HG03175 (cell line): ENCODE measurements around the gene CSNK1G1.
"Not testable (repeated sequence)": the region's sequence is repeated elsewhere in the genome, so short reads cannot be mapped to it uniquely, and the experiment has no call there.

ENCODE experiments used
- ATAC-seq: cut with Tn5 transposase; IDR thresholded peaks from one replicate; pipeline ENCODE4 v1.9.1; 2021; ENCODE audit warnings: mild to moderate bottlenecking, moderate library complexity; ENCODE audit not compliant: unreplicated experiment

CSNK1G1 gene

DNA sequence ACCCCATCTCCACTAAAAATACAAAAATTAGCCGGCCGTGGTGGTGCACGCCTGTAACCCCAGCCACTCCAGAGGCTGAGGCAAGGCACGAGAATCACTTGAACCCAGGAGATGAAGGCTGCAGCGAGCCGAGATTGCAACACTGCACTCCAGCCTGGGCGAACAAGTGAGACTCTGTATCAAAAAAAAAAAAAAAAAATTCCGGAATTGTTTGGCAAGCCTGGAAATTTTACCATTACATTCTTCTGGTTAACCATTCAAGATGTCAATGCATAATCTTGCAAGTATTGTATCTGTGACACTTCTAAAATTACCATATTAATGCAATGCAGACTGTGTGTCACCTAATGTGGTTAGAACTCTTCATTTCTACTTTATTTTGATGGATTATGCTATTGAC, 67.0 kb downstream of the CSNK1G1 start:
- ATAC-seq: no peak

DNA sequence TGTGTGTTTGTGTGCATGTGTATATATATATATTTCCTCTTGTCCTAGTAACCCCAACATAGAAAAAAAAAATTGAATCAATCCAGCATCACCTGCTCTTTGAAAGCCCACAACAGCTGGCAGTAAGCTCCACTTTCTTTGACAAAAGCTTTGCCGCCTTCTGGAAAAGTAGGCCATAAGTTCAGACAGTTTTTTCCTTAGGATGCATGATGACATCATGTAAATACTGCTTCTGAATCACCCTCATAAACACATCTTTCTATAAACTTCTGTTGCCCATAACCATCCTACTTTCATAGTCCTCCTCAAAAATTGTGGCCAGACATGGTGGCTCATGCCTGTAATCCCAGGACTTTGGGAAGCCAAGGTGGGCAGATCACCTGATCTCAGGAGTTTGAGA, 67.4 kb downstream of the CSNK1G1 start:
- ATAC-seq: no peak

DNA sequence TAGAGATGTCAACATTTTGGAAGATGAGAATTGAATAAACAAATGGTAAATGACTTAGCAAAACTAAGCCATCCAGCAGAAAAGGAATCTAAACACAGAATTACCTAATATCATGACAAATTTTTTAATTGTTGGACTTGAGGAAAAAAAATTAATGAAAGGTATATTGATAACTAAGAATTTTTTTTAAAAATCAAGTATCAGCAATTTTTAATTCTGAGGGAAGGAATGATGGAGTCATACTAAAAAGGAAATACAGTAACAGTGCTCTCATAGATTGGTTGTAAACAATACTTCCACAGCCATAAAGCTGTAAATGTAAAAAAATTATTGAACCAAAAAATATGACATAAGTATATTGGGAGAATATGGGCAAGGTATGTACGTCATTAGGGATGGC, 68.0 kb downstream of the CSNK1G1 start:
- no peak for ATAC-seq

DNA sequence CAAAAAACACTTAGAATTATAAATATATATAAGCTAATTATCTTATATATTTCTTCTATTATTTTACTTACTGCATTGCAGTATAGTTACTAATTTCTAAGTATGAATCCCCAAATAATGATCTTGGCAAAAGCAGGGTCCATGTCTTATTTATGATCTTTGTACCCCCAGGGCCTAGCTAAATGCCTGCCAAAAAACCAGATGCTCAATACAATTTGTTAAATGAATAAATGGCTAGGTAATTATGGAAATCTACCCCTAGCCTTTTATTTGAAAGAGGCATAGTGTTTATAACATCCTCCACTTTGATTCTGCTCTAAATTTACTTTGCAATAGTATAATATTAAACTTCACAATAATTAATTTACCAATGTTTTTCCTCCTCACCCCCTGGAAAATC, 69.5 kb downstream of the CSNK1G1 start:
- no peak for ATAC-seq

DNA sequence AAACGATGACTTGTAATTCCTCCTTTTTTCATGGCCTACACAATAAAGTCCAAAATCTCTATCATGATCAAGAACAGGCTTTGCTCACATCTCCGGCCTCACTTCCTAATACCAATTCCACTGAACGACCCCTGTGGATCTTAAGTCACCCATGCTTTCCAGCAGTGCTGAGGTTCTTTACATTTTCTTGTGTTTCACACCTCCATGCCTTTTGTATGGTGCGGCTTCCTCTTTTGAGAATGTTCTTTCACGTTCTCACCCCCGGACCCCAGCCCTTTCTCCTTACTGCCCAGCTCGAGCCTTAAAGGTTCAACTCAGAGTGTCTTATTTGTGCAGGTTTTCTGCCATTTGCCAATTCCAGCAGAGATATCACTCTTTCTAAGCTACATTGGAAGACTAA, 70.1 kb downstream of the CSNK1G1 start:
- no peak for ATAC-seq

DNA sequence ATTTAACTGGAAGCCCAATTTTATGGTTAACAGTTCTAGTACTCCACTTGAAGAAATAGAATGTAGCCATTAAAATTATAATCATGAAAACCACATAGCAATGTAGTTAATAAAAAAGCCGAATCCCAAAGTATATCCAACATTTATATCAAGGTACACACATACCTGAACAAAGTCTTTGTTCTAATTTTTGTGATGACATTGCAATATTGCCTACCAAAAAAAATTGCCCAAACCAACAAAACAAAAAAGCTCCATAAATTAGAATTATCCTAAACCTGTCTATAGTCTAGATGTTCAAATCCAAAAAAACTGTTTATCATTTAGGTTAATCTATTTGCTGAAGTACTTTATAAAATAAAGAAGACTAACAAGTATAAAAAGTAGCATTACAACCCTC, 70.8 kb downstream of the CSNK1G1 start:
- ATAC-seq: no peak

DNA sequence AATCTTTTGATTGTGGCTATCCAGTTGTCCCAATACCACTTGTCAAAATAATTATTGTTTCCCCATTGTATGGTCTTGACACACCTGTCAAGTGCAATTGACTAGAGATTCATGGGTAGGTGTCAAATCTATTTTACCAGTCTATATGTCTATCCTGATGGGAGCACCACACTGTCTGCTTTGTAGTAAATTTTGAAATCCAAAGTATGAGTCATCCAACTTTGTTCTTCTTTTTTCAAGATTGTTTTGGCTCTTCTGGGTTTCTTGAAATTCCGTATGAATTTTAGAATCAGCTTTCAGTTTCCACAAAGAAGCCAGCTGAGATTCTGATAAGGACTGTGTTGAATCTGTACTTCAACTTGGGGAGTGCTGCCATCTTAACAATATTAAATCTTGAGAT, 71.9 kb downstream of the CSNK1G1 start:
- no peak for ATAC-seq

DNA sequence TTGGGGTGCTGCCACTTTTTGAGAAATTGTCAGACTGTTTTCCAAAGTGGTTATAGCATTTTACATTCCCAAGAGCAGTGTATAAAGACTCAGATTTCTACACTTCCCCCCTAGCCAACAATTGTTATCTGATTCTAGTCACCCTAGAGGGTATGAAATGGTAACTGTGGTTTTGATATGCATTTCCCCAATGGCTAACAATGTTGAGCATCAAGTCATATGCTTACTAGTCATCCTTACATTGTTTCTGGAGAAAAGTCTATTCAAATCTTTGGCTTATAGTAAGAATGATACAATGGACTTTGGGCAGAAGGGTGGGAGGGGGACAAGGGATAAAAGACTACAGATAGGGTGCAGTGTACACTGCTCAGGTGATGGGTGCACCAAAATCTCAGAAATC, 73.3 kb downstream of the CSNK1G1 start:
- ATAC-seq: no peak

DNA sequence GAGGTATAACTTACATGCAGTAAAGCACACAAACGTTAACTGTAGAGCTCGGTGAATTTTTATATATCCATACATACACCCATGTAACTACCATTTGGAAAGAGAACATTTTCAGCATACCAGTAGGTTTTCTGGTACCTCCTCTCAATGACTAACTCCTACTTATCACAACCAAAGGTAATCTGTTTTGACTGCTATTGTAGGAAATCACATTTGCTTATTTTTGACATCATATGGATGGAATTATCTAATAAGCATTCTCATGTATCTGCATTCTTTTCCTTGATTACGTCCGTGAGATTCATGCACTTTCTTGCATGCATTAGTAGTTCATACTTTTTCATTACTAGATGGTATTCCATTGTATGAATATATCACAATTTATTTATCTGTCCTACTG, 76.8 kb downstream of the CSNK1G1 start:
- ATAC-seq: no peak

DNA sequence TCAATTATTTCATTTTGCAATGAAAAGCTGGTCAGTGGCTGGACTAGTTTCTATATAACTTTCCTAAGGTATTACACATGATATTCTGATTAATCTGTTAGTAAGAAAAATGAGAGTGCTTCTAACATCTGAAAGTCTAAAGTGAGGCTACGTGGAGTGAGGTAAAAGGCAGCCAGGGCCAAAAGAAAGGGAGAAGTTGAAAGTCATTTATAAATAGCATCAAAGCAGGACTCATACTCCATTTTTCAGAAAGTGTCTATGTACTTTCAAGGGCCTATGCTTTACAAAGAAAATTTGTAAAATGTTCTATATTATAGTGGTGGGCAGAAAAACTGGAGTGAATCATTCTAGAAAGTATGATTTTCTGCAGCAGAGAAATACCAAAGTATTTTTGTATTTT, 80.0 kb downstream of the CSNK1G1 start:
- no peak for ATAC-seq

DNA sequence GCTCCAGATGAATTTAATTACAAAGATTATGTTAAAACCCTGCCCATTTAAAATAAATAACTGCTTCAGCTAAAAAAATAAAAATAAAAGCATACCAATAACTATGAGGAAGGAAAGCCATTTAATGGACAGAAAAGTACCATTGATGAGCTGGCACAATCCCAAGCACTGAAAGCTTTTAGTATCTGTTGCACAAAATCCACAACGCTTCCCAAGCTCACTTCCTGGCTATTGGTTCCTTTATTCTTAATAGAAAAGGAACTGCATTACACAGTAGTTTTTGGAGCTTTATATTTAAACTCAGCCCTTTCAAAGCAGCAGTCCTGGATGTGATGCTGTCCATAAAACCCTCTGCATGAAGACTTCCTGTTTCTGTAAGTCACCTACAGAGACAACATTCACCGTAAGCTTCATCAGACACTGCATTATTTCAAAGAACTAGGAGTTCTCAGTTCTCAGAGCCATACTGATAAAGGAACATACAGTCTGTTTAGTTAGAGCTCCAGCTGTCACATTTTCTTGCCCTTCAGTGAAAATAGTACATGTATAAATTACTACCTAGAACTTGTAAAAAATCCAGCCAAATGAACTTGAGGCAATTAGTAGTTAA, 81.5 kb downstream of the CSNK1G1 start:
- ATAC-seq: no peak

DNA sequence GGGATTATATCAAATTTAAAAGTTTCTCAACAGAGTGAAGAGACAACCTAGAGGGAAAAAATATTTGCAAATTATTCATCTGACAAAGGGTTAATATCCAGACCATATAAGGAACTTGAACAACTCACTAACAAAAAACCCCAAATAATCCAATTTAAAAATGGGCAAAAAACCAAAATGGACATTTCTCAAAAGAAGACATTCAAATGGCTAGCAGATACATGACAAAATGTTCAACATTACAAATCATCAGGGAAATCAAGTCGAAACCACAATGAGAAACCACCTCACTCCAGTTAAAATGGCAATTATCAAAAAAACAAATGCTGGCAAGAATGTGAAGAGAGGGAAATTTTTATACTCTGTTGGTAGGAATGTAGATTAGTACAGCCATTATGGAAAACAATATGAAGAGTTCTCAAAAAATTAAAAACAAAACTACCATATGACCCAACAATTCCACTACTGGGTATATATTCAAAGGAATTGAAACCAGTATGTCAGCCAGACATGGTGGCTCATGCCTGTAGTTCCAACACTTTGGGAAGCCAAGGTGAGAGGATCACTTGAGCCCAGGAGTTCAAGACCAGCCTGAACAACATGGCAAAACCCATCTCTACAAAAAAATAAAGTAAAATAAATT, 88.5 kb downstream of the CSNK1G1 start:
- ATAC-seq: no peak

DNA sequence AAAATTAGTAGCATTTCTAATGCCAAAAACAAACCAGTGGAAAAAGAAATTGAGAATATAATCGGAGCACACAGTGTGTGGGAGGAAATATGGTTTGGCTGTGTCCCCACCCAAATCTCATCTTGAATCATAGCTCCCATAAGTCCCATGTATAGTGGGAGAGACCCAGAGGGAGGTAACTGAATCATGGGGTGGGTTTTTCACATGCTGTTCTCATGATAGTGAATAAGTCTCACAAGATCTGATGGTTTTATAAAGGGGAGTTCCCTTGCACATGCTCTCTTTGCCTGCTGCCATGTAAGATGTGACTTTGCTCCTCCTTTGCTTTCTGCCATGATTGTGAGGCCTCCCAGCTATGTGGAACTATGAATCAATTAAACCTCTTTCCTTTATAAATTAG, 90.8 kb downstream of the CSNK1G1 start:
- not testable (repeated sequence) for ATAC-seq

DNA sequence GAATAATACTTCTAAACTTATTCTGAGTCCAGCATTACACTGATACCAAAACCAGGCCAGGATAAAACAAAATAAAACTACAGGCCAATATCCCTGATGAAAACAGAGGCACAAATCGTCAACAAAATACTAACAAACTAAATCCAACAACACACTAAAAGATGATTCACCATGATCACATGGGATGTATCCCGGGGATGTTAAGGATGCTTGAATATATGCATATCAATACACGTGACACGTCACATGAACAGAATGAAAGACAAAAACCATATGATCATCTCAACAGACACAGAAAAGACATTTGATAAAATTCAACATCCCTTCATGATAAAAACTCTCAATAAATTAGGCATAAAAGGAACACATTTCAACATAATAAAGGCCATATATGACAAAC, 91.5 kb downstream of the CSNK1G1 start:
- no peak for ATAC-seq

DNA sequence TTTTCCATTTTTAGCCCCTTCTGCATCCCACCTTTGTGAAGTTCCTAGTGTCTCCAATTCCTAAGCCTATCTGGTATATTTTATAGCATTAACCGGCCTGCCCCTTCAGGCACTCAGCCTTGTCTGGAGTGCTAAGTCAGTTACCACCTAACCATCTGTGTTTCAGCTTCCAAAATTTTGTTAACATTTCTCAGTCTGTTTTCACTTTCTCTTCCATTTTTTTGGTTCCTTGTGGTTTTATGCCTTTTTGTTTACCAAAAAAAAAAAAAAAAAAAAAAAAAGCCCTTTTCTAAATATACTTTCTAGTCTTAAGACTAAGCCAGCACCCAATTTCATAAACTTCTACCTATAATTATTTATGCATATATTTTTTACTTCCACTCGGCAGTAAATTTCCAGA, 92.4 kb downstream of the CSNK1G1 start:
- no peak for ATAC-seq

DNA sequence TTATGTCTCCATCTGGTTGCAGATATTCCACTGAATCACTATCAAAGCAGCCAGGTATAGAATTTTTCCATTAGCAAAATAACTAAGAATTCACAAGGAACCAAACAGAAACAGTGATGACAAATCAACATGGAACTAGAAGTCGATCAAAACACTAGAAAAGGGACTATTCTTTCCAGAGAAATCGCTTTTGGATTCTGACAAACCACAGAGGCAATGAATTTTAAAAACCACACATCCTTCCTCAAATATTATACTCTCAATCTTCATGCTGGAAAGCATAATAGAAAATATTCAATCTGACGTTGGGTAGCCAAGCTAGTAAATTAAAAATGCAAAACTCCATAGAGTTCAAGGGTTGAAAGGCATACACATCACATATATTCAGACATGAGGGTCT, 99.9 kb downstream of the CSNK1G1 start:
- no peak for ATAC-seq

DNA sequence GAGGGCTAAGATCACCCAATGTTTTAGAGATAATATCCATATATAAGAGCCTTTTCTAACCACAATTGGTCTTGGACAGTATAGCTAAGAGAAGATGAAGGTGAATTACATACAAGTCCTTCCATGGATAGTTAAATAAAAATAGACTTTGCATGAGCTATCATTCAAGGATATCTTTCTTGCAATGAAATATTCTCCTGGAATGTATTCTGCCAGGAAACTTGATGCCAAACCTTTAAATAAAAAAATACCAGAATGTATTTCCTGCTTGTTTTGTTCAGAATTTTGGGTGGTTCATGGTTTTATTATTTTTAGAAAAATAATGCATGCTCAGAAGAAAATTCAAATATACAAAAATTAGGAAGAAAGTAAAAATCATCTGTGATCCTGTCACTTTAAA, 104.3 kb downstream of the CSNK1G1 start:
- no peak for ATAC-seq

DNA sequence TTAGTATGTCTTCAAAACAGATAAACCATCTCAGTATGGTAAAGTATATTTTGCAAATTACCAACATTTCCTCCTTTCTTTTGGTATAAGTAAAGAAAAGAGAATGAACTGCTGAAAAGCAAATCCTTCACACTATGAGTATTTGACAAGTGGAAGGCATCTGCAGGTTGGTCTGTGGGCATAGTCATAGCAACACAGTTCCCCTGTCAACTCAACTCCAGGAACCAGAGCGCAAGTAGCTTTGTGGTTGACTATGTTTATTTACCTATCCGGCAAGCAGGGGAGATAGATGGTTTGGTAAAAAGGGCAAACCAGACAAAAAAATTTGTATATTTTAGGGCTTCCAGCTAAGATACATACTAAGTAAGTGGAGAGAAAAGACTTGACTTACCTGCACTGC, 104.9 kb downstream of the CSNK1G1 start:
- no peak for ATAC-seq

DNA sequence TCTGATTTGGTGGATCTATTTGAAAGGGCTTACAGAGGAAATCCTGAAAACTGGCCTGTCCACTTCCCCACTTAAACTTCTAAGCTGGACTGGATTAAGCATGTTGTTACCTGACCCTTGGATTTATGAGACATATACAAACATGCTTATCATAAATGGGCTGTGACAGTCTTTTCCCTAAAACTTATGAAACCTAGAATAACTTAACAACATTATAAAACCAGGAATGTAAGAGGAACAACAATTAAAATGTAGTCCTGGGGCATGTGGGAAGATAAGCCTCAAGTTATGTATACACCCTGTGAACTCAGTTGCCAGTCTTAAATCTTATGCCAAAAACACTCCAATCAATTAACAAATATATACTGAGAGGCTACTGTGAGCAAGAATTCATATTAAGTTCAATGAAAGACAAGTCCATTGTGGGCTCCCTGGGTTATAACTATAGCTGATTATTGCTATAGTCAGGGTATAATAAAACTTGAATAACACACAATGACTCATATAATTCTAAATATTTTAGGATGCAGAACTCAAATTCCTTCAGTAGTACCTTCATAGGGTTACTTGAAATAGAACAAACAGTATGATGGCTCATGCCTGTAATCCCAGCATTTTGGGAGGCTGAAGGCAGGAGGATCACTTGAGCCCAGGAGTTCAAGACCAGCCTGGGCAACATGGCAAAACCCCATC, 105.9 kb downstream of the CSNK1G1 start:
- ATAC-seq: no peak

DNA sequence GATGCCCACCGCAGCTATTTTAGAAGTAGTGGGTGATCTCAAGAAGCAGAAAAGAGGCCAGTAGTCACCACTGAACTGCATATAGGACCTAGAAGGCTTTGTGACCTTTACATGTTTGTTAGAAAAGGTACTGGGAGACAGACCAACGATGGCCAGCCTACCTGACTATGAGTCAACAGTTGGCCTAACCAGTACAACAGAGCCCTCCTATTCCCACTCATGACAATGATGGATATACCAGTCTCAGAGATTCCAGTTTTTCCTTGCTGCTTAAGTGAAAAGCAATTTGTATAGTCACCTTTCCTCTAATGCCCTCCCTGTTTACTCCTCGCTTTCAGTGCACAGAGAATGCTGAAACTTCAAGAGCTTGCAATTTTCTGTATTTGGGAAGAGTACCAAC, 106.6 kb downstream of the CSNK1G1 start:
- ATAC-seq: no peak

DNA sequence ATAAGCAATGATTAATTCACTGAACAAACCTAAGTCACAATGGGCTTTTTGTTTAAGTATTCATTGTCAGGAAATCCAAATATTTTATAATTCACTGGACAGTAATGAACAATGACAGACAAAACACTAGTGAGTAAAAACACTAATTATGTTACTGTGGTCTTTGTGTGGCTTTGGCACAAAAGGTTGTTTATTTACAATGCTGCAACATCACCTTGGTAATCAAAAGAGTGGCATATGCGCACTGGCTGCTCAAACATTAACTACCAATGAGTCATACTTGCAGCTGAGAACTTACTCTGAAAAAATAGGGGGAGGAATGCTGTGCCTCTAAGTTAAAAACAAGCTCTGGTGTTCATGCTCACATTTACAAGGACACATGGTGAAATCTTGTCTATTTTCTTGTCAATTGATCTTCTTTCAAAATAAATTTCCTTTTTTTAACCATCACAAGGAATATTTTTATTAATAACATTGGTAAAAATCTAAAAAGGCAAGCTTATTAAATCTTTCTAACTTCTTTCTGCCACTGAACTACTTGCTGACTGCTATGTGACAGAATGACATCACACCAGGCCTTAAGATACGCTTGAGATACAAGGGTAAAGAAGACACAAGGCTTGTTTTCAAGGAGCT, 107.9 kb downstream of the CSNK1G1 start:
- peak; percentile 77 for ATAC-seq

DNA sequence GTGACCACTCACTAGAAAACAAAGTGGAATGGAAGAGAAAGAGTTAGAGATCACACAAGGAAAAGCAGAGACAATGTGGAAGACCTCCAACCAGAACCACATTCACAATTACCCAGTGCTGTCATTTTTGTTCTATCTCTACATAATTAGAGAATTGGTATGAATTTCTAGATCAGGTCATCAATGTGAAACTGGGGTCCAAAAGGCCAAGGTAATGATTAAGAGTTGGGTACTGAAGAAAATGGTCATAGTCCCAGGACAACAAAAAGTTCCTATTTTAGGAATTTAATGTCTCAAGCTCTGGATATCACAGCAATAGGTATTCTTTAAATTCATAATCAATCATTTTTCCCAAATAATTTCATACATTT, 108.5 kb downstream of the CSNK1G1 start:
- ATAC-seq: no peak
